ENCODE data around the gene NAIF1. TPM values are rescaled to one million over a fixed set of nuclear protein-coding genes. Genes with fewer than 3 reads are reported as not detected.

NAIF1 gene
- total RNA-seq, 1 donor from 2014 or later = 12.2 TPM

GRCh38 chr9:128098297-128099230, 31.4 kb upstream of the NAIF1 start:
- DNase-seq (ENCODE audit: low spot score) = no peak
- H3K9me3 Mint-ChIP-seq = no peaks in the 10 kb centered on the region
- H3K27me3 Mint-ChIP-seq (ENCODE audit: insufficient read depth) = no peaks in the 10 kb centered on the region
- peaks cover 22% of the 10 kb centered on the region for H3K36me3 Mint-ChIP-seq (ENCODE audit: low read depth)
- H3K27ac Mint-ChIP-seq = peak overlapping the region; percentile 70
- peaks cover 47% of the 10 kb centered on the region for H3K4me1 Mint-ChIP-seq (ENCODE audit: low read depth)
- intact Hi-C loops (cut with micrococcal nuclease) = no loop called here
- H3K4me3 Mint-ChIP-seq = no peak overlapping the region

GRCh38 chr9:128097543-128098296, 30.6 kb upstream of the NAIF1 start:
- Mint-ChIP-seq H3K27ac (peak overlapping the region; percentile 70), H3K4me1 (ENCODE audit: low read depth) (peaks cover 48% of the 10 kb centered on the region)

GRCh38 chr9:128096616-128097536, 29.8 kb upstream of the NAIF1 start:
- no peaks in the 10 kb centered on the region for H3K9me3 Mint-ChIP-seq
- H3K27me3 Mint-ChIP-seq (ENCODE audit: insufficient read depth) = no peaks in the 10 kb centered on the region
- no peak for DNase-seq (ENCODE audit: low spot score)
- intact Hi-C loops (cut with micrococcal nuclease) = no loop called here
- peak overlapping the region; percentile 16 for H3K27ac Mint-ChIP-seq
- H3K4me1 Mint-ChIP-seq (ENCODE audit: low read depth) = peaks cover 52% of the 10 kb centered on the region
- no peak overlapping the region for H3K4me3 Mint-ChIP-seq
- peaks cover 12% of the 10 kb centered on the region for H3K36me3 Mint-ChIP-seq (ENCODE audit: low read depth)

More at GRCh38 chr9:128097543-128098296, 30.6 kb upstream of the NAIF1 start:
- intact Hi-C loops (cut with micrococcal nuclease) = no loop called here
- no peaks in the 10 kb centered on the region for H3K9me3 Mint-ChIP-seq
- H3K27me3 Mint-ChIP-seq (ENCODE audit: insufficient read depth) = no peaks in the 10 kb centered on the region
- DNase-seq (ENCODE audit: low spot score) = no peak
- no peak overlapping the region for H3K4me3 Mint-ChIP-seq
- peaks cover 18% of the 10 kb centered on the region for H3K36me3 Mint-ChIP-seq (ENCODE audit: low read depth)

- Mint-ChIP-seq H3K9me3 (no peaks in the 10 kb centered on the region), H3K27me3 (ENCODE audit: insufficient read depth) (no peaks in the 10 kb centered on the region), H3K4me1 (ENCODE audit: low read depth) (peaks cover 55% of the 10 kb centered on the region), H3K36me3 (ENCODE audit: low read depth) (peaks cover 7% of the 10 kb centered on the region), H3K4me3 (no peak overlapping the region), H3K27ac (peak overlapping the region; percentile 95)
- intact Hi-C loops (cut with micrococcal nuclease) = loop anchor here (1.0 to 2.0 kb wide), 7 partner anchors 11 to 125 kb away; partner anchors contain the start of genes NAIF1 and PTGES2
- no peak for DNase-seq (ENCODE audit: low spot score)
Observed at GRCh38 chr9:128094950-128095544, 27.9 kb upstream of the NAIF1 start.

- peaks cover 48% of the 10 kb centered on the region for H3K4me1 Mint-ChIP-seq (ENCODE audit: low read depth)
- DNase-seq (ENCODE audit: low spot score) = peak; percentile 79
- intact Hi-C loops (cut with micrococcal nuclease) = loop anchor here (1.0 to 2.0 kb wide), 7 partner anchors 10 to 124 kb away; partner anchors contain the start of genes NAIF1 and PTGES2
- no peaks in the 10 kb centered on the region for H3K27me3 Mint-ChIP-seq (ENCODE audit: insufficient read depth)
- no peaks in the 10 kb centered on the region for H3K9me3 Mint-ChIP-seq
- peaks cover 7% of the 10 kb centered on the region for H3K36me3 Mint-ChIP-seq (ENCODE audit: low read depth)
- H3K27ac Mint-ChIP-seq = peak overlapping the region; percentile 95
- peak overlapping the region; percentile 70 for H3K4me3 Mint-ChIP-seq
Observed at GRCh38 chr9:128094166-128094949, 27.2 kb upstream of the NAIF1 start.

- intact Hi-C loops (cut with micrococcal nuclease) = no loop called here
- Mint-ChIP-seq H3K27me3 (ENCODE audit: insufficient read depth) (no peaks in the 10 kb centered on the region), H3K4me3 (peak overlapping the region; percentile 46), H3K4me1 (ENCODE audit: low read depth) (peaks cover 36% of the 10 kb centered on the region), H3K36me3 (ENCODE audit: low read depth) (peaks cover 7% of the 10 kb centered on the region), H3K9me3 (no peaks in the 10 kb centered on the region), H3K27ac (peak overlapping the region; percentile 95)
- no peak for DNase-seq (ENCODE audit: low spot score)
Observed at GRCh38 chr9:128093011-128093410, 25.9 kb upstream of the NAIF1 start.

- H3K4me3 Mint-ChIP-seq = peak overlapping the region; percentile 4
- H3K36me3 Mint-ChIP-seq (ENCODE audit: low read depth) = peaks cover 7% of the 10 kb centered on the region
- H3K27me3 Mint-ChIP-seq (ENCODE audit: insufficient read depth) = no peaks in the 10 kb centered on the region
- no peak for DNase-seq (ENCODE audit: low spot score)
- peak overlapping the region; percentile 95 for H3K27ac Mint-ChIP-seq
- peaks cover 33% of the 10 kb centered on the region for H3K4me1 Mint-ChIP-seq (ENCODE audit: low read depth)
- intact Hi-C loops (cut with micrococcal nuclease) = no loop called here
- no peaks in the 10 kb centered on the region for H3K9me3 Mint-ChIP-seq
Observed at GRCh38 chr9:128092199-128092977, 25.3 kb upstream of the NAIF1 start.

GRCh38 chr9:128091571-128091970, 24.5 kb upstream of the NAIF1 start:
- Mint-ChIP-seq H3K4me1 (ENCODE audit: low read depth) (peaks cover 33% of the 10 kb centered on the region), H3K27me3 (ENCODE audit: insufficient read depth) (no peaks in the 10 kb centered on the region), H3K9me3 (no peaks in the 10 kb centered on the region)

GRCh38 chr9:128091144-128091543, 24.0 kb upstream of the NAIF1 start:
- no peak for DNase-seq (ENCODE audit: low spot score)
- Mint-ChIP-seq H3K36me3 (ENCODE audit: low read depth) (peaks cover 7% of the 10 kb centered on the region), H3K27ac (peak overlapping the region; percentile 29), H3K27me3 (ENCODE audit: insufficient read depth) (no peaks in the 10 kb centered on the region), H3K9me3 (no peaks in the 10 kb centered on the region), H3K4me1 (ENCODE audit: low read depth) (peaks cover 33% of the 10 kb centered on the region), H3K4me3 (no peak overlapping the region)
- intact Hi-C loops (cut with micrococcal nuclease) = no loop called here

More at GRCh38 chr9:128091571-128091970, 24.5 kb upstream of the NAIF1 start:
- DNase-seq (ENCODE audit: low spot score) = no peak
- H3K4me3 Mint-ChIP-seq = no peak overlapping the region
- intact Hi-C loops (cut with micrococcal nuclease) = no loop called here
- peaks cover 7% of the 10 kb centered on the region for H3K36me3 Mint-ChIP-seq (ENCODE audit: low read depth)
- peak overlapping the region; percentile 81 for H3K27ac Mint-ChIP-seq

GRCh38 chr9:128089299-128089698, 22.2 kb upstream of the NAIF1 start:
- H3K9me3 Mint-ChIP-seq = no peaks in the 10 kb centered on the region
- no peak for DNase-seq (ENCODE audit: low spot score)
- H3K27ac Mint-ChIP-seq = no peak overlapping the region
- H3K4me3 Mint-ChIP-seq = no peak overlapping the region
- H3K36me3 Mint-ChIP-seq (ENCODE audit: low read depth) = peaks cover 5% of the 10 kb centered on the region
- intact Hi-C loops (cut with micrococcal nuclease) = no loop called here
- peaks cover 38% of the 10 kb centered on the region for H3K4me1 Mint-ChIP-seq (ENCODE audit: low read depth)
- no peaks in the 10 kb centered on the region for H3K27me3 Mint-ChIP-seq (ENCODE audit: insufficient read depth)

All from activated T-helper 1 cell treated with anti-CD3 and anti-CD28 coated beads, Interleukin-12 subunit alpha, Interleukin-12 subunit beta, Interleukin-2, Interleukin-4 antibody, amounts not matched to agents 30 ng/mL and 10 ng/mL and 1 ng/mL, durations not matched to agents 14 hours and 24 hours and 36 hours (primary cell).